HepG2 (cell line): ENCODE results near the gene EMILIN1. TPM values are rescaled to one million over a fixed set of nuclear protein-coding genes. Genes with fewer than 3 reads are reported as not detected.

Experiments used
- ASH2L ChIP-seq: fragments of 300-600, 200-600 bp; sonication (generic); IDR thresholded peaks from 2 replicates; pipeline ENCODE4 v1.7.0; 2017; ENCODE audit warnings: low read depth, mild to moderate bottlenecking, moderate library complexity, mixed read lengths, low read length; ENCODE audit not compliant: insufficient read length
- CBX1 ChIP-seq: IDR thresholded peaks from one replicate; pipeline ENCODE4 v1.6.1; 2016; ENCODE audit warnings: antibody characterized with exemption, low read depth
- CENPX ChIP-seq: sonication (generic); formaldehyde crosslinking; IDR thresholded peaks from 2 replicates; pipeline ENCODE4 v1.9.0; 2021; ENCODE audit warnings: mild to moderate bottlenecking, missing genetic modification reagents, moderate library complexity
- HNRNPH1 ChIP-seq: fragments of 200-400 bp; formaldehyde crosslinking; optimal IDR thresholded peaks from 2 replicates; pipeline ENCODE3; 2017; ENCODE audit warnings: mild to moderate bottlenecking, low read depth, low read length
- HNRNPL ChIP-seq: fragments of 200-400 bp; formaldehyde crosslinking; IDR thresholded peaks from 2 replicates; pipeline ENCODE4 v1.6.1; 2017; ENCODE audit warnings: mild to moderate bottlenecking, low read depth, low read length
- MXD4 ChIP-seq: IDR thresholded peaks from 2 replicates; pipeline ENCODE4 v1.6.1; 2016; ENCODE audit warnings: mild to moderate bottlenecking, missing biosample characterization, missing genetic modification reagents
- NR2F2 ChIP-seq: IDR thresholded peaks from 2 replicates; pipeline ENCODE4 v1.6.1; 2012; ENCODE audit warnings: low read depth, inconsistent platforms, borderline replicate concordance
- ZNF614 ChIP-seq: IDR thresholded peaks from 2 replicates; pipeline ENCODE4 v1.6.1; 2018; ENCODE audit warnings: missing biosample characterization, missing genetic modification reagents, inconsistent platforms, borderline replicate concordance
- ZNF724P ChIP-seq: sonication (generic); formaldehyde crosslinking; IDR thresholded peaks from 2 replicates; pipeline ENCODE4 v1.8.0; 2022; ENCODE audit warnings: missing genetic modification reagents, borderline replicate concordance
- ZSCAN30 ChIP-seq: sonication (generic); formaldehyde crosslinking; IDR thresholded peaks from 2 replicates; pipeline ENCODE4 v1.5.0; 2020; ENCODE audit warnings: mild to moderate bottlenecking, missing genetic modification reagents
- polyA plus RNA-seq, 8 experiments: library from polyadenylated mRNA; depleted of rRNA in 3 of 8; stranded (reverse) in 7 of 8; unstranded in 1 of 8; fragments of >200 nt; fragmentation: Illumina TruSeq in 4 of 8; extraction: Trizol in 4 of 8; gene quantifications; 2 replicates each; pipeline versions ENCODE4 v1.2.1 to v1.2.3, GENCODE V29; 2011 to 2016; ENCODE audit warnings: low read depth in 4 of 8, missing spikeins in 1 of 8, mixed read lengths in 1 of 8; ENCODE audit not compliant: insufficient read depth in 1 of 8
- total RNA-seq, 5 experiments: library from RNA; depleted of rRNA; stranded (reverse); fragments of >200 nt; fragmentation: Illumina TruSeq; extraction: Trizol; gene quantifications; 2 replicates each; pipeline ENCODE4 v1.2.3, GENCODE V29; 2016; ENCODE audit warnings: low read depth in 1 of 5
- TF ChIP-seq, protein P1 (sequence below): sonication (generic); formaldehyde crosslinking; conservative IDR thresholded peaks from 2 replicates; pipeline ENCODE4 v1.4.0; 2020; ENCODE audit warnings: mild to moderate bottlenecking, missing genetic modification reagents, moderate library complexity
- TF ChIP-seq, protein P2 (sequence below): sonication (generic); formaldehyde crosslinking; IDR thresholded peaks from 2 replicates; pipeline ENCODE4 v1.5.0; 2020; ENCODE audit warnings: mild to moderate bottlenecking, missing genetic modification reagents, borderline replicate concordance
- TF ChIP-seq, protein P3 (sequence below): fragments of 450-650 bp; IDR thresholded peaks from 2 replicates; pipeline ENCODE4 v1.6.1; 2017
- TF ChIP-seq, protein P4 (sequence below): sonication (generic); formaldehyde crosslinking; IDR thresholded peaks from 2 replicates; pipeline ENCODE4 v1.9.0; 2021; ENCODE audit warnings: missing genetic modification reagents, mild to moderate bottlenecking, borderline replicate concordance
- TF ChIP-seq, protein P5 (sequence below): IDR thresholded peaks from 2 replicates; pipeline ENCODE4 v1.6.1; 2012; ENCODE audit warnings: low read depth, low read length, improper control_type of control experiment
- TF ChIP-seq, protein P6 (sequence below): sonication (generic); formaldehyde crosslinking; IDR thresholded peaks from 2 replicates; pipeline ENCODE4 v1.4.0; 2020; ENCODE audit warnings: missing genetic modification reagents, borderline replicate concordance

Gene EMILIN1
- total and polyA plus RNA-seq, 2 of the 13 experiments (the other 11 are each of a cell fraction or from before 2014, with no cell fraction given), result 8.1 to 9.7 TPM

DNA sequence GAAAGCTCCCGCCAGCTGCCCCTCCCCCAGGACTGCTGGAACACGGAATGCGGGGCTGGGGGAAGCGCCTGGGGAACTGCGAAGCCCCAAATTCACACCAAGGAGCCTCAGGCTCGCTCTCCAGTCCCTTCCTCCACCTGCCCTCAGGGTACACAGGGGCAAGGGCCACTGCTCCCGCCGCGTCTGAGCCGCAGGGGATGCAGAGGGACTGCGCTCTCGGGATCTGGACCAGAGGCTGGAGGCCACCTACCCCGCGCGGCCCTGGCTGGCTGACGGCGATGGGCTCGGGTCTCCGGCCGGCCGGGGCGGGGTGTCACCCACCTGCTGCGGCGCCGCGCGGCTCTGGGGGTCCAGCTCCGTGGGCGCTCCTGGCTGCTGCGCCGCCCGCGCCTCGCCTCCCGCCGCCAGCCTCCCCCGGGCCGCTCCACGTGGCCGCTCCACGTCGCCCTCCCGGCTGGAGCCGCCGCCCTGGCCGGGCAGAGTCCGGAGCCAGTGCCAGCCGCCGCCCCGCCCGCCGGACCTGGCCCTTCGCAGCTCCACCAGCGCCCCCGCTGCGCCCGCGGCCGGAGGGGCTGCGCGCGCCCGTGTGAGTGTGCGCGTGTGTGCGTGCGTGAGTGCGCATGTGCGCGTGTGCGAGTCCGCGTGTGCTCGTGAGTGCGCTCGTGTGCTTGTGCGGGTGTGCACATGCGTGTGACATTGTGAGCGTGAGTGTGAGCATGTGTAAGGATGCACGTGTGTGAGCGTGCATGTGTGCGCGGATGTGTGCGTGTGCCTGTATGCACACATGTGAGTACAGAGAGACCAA is 40.3 kb downstream of the EMILIN1 start, which contains the start of gene CGREF1 (continued):
- TF ChIP-seq, protein P1, sequence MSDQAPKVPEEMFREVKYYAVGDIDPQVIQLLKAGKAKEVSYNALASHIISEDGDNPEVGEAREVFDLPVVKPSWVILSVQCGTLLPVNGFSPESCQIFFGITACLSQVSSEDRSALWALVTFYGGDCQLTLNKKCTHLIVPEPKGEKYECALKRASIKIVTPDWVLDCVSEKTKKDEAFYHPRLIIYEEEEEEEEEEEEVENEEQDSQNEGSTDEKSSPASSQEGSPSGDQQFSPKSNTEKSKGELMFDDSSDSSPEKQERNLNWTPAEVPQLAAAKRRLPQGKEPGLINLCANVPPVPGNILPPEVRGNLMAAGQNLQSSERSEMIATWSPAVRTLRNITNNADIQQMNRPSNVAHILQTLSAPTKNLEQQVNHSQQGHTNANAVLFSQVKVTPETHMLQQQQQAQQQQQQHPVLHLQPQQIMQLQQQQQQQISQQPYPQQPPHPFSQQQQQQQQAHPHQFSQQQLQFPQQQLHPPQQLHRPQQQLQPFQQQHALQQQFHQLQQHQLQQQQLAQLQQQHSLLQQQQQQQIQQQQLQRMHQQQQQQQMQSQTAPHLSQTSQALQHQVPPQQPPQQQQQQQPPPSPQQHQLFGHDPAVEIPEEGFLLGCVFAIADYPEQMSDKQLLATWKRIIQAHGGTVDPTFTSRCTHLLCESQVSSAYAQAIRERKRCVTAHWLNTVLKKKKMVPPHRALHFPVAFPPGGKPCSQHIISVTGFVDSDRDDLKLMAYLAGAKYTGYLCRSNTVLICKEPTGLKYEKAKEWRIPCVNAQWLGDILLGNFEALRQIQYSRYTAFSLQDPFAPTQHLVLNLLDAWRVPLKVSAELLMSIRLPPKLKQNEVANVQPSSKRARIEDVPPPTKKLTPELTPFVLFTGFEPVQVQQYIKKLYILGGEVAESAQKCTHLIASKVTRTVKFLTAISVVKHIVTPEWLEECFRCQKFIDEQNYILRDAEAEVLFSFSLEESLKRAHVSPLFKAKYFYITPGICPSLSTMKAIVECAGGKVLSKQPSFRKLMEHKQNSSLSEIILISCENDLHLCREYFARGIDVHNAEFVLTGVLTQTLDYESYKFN (CRISPR knock-in tag), result no peak
- TF ChIP-seq, protein P2, sequence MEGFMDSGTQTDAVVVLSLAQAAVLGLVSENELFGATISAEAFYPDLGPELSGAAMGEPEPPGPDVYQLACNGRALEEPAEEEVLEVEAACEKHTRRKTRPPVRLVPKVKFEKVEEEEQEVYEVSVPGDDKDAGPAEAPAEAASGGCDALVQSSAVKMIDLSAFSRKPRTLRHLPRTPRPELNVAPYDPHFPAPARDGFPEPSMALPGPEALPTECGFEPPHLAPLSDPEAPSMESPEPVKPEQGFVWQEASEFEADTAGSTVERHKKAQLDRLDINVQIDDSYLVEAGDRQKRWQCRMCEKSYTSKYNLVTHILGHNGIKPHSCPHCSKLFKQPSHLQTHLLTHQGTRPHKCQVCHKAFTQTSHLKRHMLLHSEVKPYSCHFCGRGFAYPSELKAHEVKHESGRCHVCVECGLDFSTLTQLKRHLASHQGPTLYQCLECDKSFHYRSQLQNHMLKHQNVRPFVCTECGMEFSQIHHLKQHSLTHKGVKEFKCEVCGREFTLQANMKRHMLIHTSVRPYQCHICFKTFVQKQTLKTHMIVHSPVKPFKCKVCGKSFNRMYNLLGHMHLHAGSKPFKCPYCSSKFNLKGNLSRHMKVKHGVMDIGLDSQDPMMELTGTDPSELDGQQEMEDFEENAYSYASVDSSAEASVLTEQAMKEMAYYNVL (CRISPR knock-in tag), result peak; percentile 65; the same call in 1 of the 2 replicates
- TF ChIP-seq, protein P3, sequence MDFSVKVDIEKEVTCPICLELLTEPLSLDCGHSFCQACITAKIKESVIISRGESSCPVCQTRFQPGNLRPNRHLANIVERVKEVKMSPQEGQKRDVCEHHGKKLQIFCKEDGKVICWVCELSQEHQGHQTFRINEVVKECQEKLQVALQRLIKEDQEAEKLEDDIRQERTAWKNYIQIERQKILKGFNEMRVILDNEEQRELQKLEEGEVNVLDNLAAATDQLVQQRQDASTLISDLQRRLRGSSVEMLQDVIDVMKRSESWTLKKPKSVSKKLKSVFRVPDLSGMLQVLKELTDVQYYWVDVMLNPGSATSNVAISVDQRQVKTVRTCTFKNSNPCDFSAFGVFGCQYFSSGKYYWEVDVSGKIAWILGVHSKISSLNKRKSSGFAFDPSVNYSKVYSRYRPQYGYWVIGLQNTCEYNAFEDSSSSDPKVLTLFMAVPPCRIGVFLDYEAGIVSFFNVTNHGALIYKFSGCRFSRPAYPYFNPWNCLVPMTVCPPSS, result no peak
- no peak; the same call in 1 of the 2 replicates for TF ChIP-seq ZNF724P
- TF ChIP-seq CBX1, result no peak
- TF ChIP-seq, protein P4, sequence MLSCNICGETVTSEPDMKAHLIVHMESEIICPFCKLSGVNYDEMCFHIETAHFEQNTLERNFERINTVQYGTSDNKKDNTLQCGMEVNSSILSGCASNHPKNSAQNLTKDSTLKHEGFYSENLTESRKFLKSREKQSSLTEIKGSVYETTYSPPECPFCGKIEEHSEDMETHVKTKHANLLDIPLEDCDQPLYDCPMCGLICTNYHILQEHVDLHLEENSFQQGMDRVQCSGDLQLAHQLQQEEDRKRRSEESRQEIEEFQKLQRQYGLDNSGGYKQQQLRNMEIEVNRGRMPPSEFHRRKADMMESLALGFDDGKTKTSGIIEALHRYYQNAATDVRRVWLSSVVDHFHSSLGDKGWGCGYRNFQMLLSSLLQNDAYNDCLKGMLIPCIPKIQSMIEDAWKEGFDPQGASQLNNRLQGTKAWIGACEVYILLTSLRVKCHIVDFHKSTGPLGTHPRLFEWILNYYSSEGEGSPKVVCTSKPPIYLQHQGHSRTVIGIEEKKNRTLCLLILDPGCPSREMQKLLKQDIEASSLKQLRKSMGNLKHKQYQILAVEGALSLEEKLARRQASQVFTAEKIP (CRISPR knock-in tag), result no peak
- TF ChIP-seq, protein P5, sequence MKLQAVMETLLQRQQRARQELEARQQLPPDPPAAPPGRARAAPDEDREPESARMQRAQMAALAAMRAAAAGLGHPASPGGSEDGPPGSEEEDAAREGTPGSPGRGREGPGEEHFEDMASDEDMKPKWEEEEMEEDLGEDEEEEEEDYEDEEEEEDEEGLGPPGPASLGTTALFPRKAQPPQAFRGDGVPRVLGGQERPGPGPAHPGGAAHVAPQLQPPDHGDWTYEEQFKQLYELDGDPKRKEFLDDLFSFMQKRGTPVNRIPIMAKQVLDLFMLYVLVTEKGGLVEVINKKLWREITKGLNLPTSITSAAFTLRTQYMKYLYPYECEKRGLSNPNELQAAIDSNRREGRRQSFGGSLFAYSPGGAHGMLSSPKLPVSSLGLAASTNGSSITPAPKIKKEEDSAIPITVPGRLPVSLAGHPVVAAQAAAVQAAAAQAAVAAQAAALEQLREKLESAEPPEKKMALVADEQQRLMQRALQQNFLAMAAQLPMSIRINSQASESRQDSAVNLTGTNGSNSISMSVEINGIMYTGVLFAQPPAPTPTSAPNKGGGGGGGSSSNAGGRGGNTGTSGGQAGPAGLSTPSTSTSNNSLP, result no peak
- TF ChIP-seq ASH2L, result peak; percentile 39
- no peak for TF ChIP-seq HNRNPH1
- TF ChIP-seq HNRNPL, result no peak
- no peak for TF ChIP-seq ZNF614 (CRISPR knock-in tag)
- TF ChIP-seq, protein P6, sequence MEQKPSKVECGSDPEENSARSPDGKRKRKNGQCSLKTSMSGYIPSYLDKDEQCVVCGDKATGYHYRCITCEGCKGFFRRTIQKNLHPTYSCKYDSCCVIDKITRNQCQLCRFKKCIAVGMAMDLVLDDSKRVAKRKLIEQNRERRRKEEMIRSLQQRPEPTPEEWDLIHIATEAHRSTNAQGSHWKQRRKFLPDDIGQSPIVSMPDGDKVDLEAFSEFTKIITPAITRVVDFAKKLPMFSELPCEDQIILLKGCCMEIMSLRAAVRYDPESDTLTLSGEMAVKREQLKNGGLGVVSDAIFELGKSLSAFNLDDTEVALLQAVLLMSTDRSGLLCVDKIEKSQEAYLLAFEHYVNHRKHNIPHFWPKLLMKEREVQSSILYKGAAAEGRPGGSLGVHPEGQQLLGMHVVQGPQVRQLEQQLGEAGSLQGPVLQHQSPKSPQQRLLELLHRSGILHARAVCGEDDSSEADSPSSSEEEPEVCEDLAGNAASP (CRISPR knock-in tag), result no peak
- no peak for TF ChIP-seq NR2F2
- no peak for TF ChIP-seq ZSCAN30
- TF ChIP-seq CENPX (CRISPR knock-in tag), result no peak
- no peak; the same call in 1 of the 2 replicates for TF ChIP-seq MXD4
